ENCODE measurements around the gene RC3H2.

Gene RC3H2

DNA sequence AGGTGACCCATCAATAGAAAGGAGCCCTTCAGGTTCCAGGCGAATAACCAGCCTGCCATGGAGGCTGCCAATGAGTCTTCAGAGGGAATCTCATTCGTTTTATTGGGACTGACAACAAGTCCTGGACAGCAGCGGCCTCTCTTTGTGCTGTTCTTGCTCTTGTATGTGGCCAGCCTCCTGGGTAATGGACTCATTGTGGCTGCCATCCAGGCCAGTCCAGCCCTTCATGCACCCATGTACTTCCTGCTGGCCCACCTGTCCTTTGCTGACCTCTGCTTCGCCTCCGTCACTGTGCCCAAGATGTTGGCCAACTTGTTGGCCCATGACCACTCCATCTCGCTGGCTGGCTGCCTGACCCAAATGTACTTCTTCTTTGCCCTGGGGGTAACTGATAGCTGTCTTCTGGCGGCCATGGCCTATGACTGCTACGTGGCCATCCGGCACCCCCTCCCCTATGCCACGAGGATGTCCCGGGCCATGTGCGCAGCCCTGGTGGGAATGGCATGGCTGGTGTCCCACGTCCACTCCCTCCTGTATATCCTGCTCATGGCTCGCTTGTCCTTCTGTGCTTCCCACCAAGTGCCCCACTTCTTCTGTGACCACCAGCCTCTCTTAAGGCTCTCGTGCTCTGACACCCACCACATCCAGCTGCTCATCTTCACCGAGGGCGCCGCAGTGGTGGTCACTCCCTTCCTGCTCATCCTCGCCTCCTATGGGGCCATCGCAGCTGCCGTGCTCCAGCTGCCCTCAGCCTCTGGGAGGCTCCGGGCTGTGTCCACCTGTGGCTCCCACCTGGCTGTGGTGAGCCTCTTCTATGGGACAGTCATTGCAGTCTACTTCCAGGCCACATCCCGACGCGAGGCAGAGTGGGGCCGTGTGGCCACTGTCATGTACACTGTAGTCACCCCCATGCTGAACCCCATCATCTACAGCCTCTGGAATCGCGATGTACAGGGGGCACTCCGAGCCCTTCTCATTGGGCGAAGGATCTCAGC is 104.8 kb downstream of the RC3H2 start, which contains the start of gene OR1K1:
Gene OR1K1, plus strand, starts transcription at position 58 of the 995 bp plus-strand sequence. Its CDS starts 0 bp downstream, at position 58.
- DNase-seq, result no peak

DNA sequence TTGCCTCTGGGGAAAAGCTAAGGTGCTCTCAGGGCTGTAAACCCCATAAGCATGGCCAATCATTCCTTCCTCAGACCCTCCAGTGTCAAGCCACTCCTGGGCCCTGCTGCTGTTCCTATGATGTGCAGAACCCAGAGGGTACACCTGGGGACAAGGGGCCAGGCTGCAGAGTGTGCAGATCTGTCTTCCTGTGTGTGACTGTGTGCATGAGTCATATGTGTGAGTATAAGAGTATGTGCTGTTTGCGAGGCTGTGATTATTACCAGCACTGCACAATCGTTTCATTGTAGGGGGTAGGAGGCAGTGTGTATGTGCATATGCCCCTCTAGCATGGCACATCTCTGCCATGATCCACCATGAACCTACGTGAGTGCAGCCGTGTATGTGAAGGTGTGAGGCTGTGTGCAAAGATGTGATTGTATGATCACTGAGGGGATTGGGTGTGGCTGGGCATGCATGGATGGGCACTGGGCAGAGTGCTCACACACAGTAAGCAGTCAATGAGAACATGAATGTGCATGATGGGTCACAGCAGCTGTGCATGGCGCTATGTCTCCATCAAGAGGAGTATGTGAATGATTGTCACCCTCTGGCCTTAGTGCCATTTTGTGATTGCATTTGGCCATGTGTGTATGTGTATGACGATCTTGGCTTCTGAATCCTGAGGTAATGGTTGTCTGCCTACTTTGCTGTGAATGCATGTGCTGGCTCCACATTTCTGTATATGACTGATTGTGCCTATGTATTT is 107.7 kb downstream of the RC3H2 start:
- no peak for DNase-seq
